ENCODE results near the gene FBXO17. TPM values are rescaled to one million over a fixed set of nuclear protein-coding genes. Genes with fewer than 3 reads are reported as not detected.
"Not testable (repeated sequence)": the region's sequence is repeated elsewhere in the genome, so short reads cannot be mapped to it uniquely, and the experiment has no call there.

FBXO17 gene
- polyA plus RNA-seq, 3 donors, result 66.1 to 106 (median 106) TPM

- DNase-seq, result peak; percentile 89
Measured at GRCh38 chr19:38949580-38950367, 25.8 kb downstream of the FBXO17 start.

GRCh38 chr19:38946229-38947010 is 29.1 kb downstream of the FBXO17 start:
- DNase-seq, result no peak

GRCh38 chr19:38945562-38946228 is 29.8 kb downstream of the FBXO17 start:
- no peak for DNase-seq

- no peak for DNase-seq
Measured at GRCh38 chr19:38944981-38945506, 30.5 kb downstream of the FBXO17 start.

- DNase-seq, result no peak
Measured at GRCh38 chr19:38942471-38943181, 32.9 kb downstream of the FBXO17 start.

- no peak for DNase-seq
Measured at GRCh38 chr19:38941979-38942378, 33.6 kb downstream of the FBXO17 start.

- DNase-seq, result not testable (repeated sequence)
Measured at GRCh38 chr19:38941466-38941865, 34.1 kb downstream of the FBXO17 start.

- no peak for DNase-seq
Measured at GRCh38 chr19:38939957-38940356, 35.6 kb downstream of the FBXO17 start.

- no peak for DNase-seq
Measured at GRCh38 chr19:38933544-38933943, 42.0 kb downstream of the FBXO17 start.

- DNase-seq, result no peak
Measured at GRCh38 chr19:38932425-38933179, 42.9 kb downstream of the FBXO17 start.

GRCh38 chr19:38931521-38931793 is 44.1 kb downstream of the FBXO17 start:
- no peak for DNase-seq

- DNase-seq, result peak; percentile 100
Measured at GRCh38 chr19:38930776-38931520, 44.6 kb downstream of the FBXO17 start, which contains the start of gene MRPS12. TSS of gene MRPS12 (plus strand) at chr19:38930944. CDS start at chr19:38931295, 351 bp downstream.

- peak; percentile 93 for DNase-seq
Measured at GRCh38 chr19:38929929-38930775, 45.4 kb downstream of the FBXO17 start, which contains the start of gene SARS2. TSS of gene SARS2 (minus strand) at chr19:38930763. CDS start at chr19:38930736, 27 bp downstream.

GRCh38 chr19:38928391-38929001 is 47.0 kb downstream of the FBXO17 start:
- no peak for DNase-seq

GRCh38 chr19:38924388-38924787 is 51.2 kb downstream of the FBXO17 start:
- DNase-seq, result no peak

- DNase-seq, result no peak
Measured at GRCh38 chr19:38922482-38922881, 53.1 kb downstream of the FBXO17 start.

- DNase-seq, result no peak
Measured at GRCh38 chr19:38921420-38922274, 53.9 kb downstream of the FBXO17 start.
